OCI-LY3 (cell line): ENCODE measurements around the gene CDH5.

Experiments used
- H2AFZ ChIP-seq: fragments of 200-600, 300-600 bp; shearing (Covaris generic); 2 replicates; pipeline ENCODE4 v1.6.0; 2014; ENCODE audit warnings: antibody characterized with exemption, low read depth, low read length
- H3K27ac ChIP-seq: fragments of 200-600, 300-600 bp; sonication (generic); 2 replicates; pipeline ENCODE4 v1.5.1; 2014; ENCODE audit warnings: mild to moderate bottlenecking, low read length, moderate library complexity, mixed read lengths
- H3K27me3 ChIP-seq: fragments of 200-600, 300-600 bp; sonication (generic); 2 replicates; pipeline ENCODE4 v1.6.1; 2014; ENCODE audit warnings: low read depth, low read length, mixed read lengths
- H3K36me3 ChIP-seq: fragments of 200-600, 300-600 bp; sonication (generic); replicated peaks from 2 replicates; pipeline ENCODE3; 2014; ENCODE audit warnings: low read depth, low read length, mixed read lengths
- H3K4me1 ChIP-seq: fragments of 300-600, 200-600 bp; sonication (generic); 2 replicates; pipeline ENCODE4 v1.6.1; 2014; ENCODE audit warnings: low read length, mixed read lengths
- H3K4me2 ChIP-seq: fragments of 200-600, 300-600 bp; sonication (generic); 2 replicates; pipeline ENCODE4 v1.6.1; 2014; ENCODE audit warnings: low read length, mixed read lengths
- H3K4me3 ChIP-seq: fragments of 300-600, 200-600 bp; sonication (generic); 2 replicates; pipeline ENCODE4 v1.5.1; 2014; ENCODE audit warnings: antibody characterized with exemption, mild to moderate bottlenecking, low read length, moderate library complexity
- H3K79me2 ChIP-seq: fragments of 300-600, 200-600 bp; shearing (Covaris generic); 2 replicates; pipeline ENCODE4 v1.6.1; 2014; ENCODE audit warnings: mild to moderate bottlenecking, low read length, mixed read lengths
- H3K9ac ChIP-seq: fragments of 300-600, 200-600 bp; shearing (Covaris generic); 2 replicates; pipeline ENCODE4 v1.6.0; 2014; ENCODE audit warnings: mild to moderate bottlenecking, low read length, moderate library complexity
- H3K9me3 ChIP-seq: fragments of 200-600, 300-600 bp; shearing (Covaris generic); 2 replicates; pipeline ENCODE4 v1.6.1; 2014; ENCODE audit warnings: low read length, mixed read lengths; ENCODE audit not compliant: insufficient read depth
- H4K20me1 ChIP-seq: fragments of 200-600, 300-600 bp; sonication (generic); 2 replicates; pipeline ENCODE4 v1.6.1; 2016; ENCODE audit warnings: low read length, mixed read lengths; ENCODE audit not compliant: insufficient read depth
- CTCF ChIP-seq: fragments of 200-600, 300-600 bp; sonication (generic); IDR thresholded peaks from 2 replicates; pipeline ENCODE4 v1.5.1; 2014; ENCODE audit warnings: antibody characterized with exemption, low read length, low read depth
- EZH2phosphoT487 ChIP-seq: fragments of 200-600 bp; shearing (Covaris generic); IDR thresholded peaks from 2 replicates; pipeline ENCODE4 v1.6.1; 2018; ENCODE audit warnings: antibody characterized with exemption, mixed run types, low read depth

CDH5 gene

DNA sequence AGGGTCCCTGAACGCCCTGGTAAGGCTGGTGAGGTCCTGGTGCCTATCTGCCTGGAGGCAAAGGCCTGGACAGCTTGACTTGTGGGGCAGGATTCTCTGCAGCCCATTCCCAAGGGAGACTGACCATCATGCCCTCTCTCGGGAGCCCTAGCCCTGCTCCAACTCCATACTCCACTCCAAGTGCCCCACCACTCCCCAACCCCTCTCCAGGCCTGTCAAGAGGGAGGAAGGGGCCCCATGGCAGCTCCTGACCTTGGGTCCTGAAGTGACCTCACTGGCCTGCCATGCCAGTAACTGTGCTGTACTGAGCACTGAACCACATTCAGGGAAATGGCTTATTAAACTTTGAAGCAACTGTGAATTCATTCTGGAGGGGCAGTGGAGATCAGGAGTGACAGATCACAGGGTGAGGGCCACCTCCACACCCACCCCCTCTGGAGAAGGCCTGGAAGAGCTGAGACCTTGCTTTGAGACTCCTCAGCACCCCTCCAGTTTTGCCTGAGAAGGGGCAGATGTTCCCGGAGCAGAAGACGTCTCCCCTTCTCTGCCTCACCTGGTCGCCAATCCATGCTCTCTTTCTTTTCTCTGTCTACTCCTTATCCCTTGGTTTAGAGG lies 37.1 kb downstream of the CDH5 start:
- H3K4me1 ChIP-seq = peaks cover 12% of the 10 kb centered on the region
- peaks cover 37% of the 10 kb centered on the region for H3K27me3 ChIP-seq
- no peaks in the 10 kb centered on the region for H4K20me1 ChIP-seq
- no peak overlapping the region for H3K27ac ChIP-seq
- TF ChIP-seq CTCF (no peak), EZH2phosphoT487 (no peak)
- H3K9me3 ChIP-seq = no peaks in the 10 kb centered on the region
- H3K36me3 ChIP-seq = no peaks in the 10 kb centered on the region
- no peak overlapping the region for H3K4me2 ChIP-seq
- H3K4me3 ChIP-seq = no peak overlapping the region
- no peak overlapping the region for H2AFZ ChIP-seq
- no peaks in the 10 kb centered on the region for H3K79me2 ChIP-seq
- no peak overlapping the region for H3K9ac ChIP-seq

DNA sequence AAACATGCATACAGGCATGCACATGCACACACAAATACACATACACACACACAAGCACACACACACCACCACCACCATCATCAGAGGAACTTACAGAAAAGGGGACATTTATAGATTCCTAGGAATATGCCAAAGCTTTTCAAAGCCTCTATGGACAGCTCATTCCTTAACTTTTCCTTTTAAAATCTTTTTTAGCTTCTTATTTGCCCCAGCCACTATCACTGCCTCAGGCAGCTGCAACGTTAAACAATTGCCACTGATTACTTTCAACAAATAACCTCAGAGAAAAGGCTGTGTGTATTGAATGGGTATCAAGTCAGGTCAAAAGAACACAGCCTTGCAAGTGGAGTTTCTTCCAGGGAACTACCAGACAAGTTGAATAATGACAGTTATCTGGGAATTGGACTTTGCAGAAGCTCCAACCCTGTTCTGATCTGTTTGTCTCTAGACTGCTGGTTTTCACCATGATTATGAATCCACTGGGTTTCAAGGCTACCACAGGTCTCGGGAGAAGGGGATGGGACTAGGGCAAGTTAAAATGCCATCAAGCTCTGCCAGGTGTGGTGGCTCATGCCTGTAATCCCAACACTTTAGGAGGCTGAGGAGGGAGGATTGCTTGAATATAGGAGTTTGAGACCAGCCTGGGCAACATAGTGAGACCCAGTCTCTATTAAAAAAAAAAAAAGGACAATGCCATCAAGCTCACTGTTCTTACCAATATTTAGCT lies 38.7 kb downstream of the CDH5 start:
- peaks cover 12% of the 10 kb centered on the region for H3K4me1 ChIP-seq
- no peaks in the 10 kb centered on the region for H3K36me3 ChIP-seq
- no peak overlapping the region for H3K4me3 ChIP-seq
- no peaks in the 10 kb centered on the region for H3K79me2 ChIP-seq
- H4K20me1 ChIP-seq = no peaks in the 10 kb centered on the region
- H3K27me3 ChIP-seq = peaks cover 32% of the 10 kb centered on the region
- H3K4me2 ChIP-seq = no peak overlapping the region
- no peak for TF ChIP-seq EZH2phosphoT487
- no peak for TF ChIP-seq CTCF
- no peaks in the 10 kb centered on the region for H3K9me3 ChIP-seq
- no peak overlapping the region for H3K27ac ChIP-seq
- no peak overlapping the region for H2AFZ ChIP-seq
- H3K9ac ChIP-seq = no peak overlapping the region

DNA sequence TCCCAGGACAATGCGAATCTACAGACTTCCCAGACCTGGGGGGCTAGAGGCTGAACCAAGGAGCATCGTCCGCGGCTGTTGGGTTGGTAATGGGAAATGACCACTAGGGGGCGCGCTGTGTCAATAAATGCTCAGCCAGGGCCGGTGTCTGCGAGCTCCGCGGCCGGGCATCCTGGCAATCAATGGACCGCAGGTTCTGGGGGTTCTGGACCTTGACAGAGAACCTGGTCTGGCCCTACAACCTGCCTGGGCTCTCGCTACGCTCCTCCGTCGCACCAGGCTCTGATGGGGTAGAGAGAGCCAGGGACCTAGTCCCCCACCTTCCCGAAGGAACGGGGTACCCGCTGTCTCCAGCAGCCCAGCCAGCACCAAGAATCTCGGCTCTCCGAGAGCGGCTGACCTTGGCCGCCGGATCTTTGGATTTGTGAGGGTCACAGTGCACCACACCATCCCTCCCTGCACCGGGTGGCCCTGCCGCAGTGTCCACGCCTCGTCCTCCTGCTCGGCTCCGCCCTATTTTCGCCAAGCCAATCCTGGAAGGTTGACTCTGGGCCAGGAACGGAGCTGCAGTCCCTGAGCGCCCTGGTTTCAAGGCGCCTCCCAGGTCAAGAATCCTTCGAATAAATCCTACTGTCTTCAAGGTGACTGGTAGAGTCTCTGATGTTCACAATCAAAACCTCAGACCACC lies 40.2 kb downstream of the CDH5 start:
- peak overlapping the region; percentile 96 for H3K4me2 ChIP-seq
- no peaks in the 10 kb centered on the region for H3K36me3 ChIP-seq
- peak overlapping the region; percentile 13; the same call in 1 of the 2 replicates for H3K9ac ChIP-seq
- H3K4me1 ChIP-seq = peaks cover 12% of the 10 kb centered on the region
- no peaks in the 10 kb centered on the region for H3K79me2 ChIP-seq
- H3K4me3 ChIP-seq = peak overlapping the region; percentile 78
- H3K27ac ChIP-seq = no peak overlapping the region
- peak overlapping the region; percentile 82 for H2AFZ ChIP-seq
- no peaks in the 10 kb centered on the region for H3K9me3 ChIP-seq
- H4K20me1 ChIP-seq = no peaks in the 10 kb centered on the region
- peaks cover 42% of the 10 kb centered on the region for H3K27me3 ChIP-seq
- no peak for TF ChIP-seq EZH2phosphoT487
- TF ChIP-seq CTCF = peak; percentile 92
